Endothelial cell of umbilical vein (primary cell): ENCODE results near the gene PRDM11. TPM values are rescaled to one million over a fixed set of nuclear protein-coding genes. Genes with fewer than 3 reads are reported as not detected.

ENCODE experiments used
- BruUV-seq: library from RNA; stranded (reverse); fragments of 400-500 nt; replicated peaks from 2 replicates; lab custom pipeline; 2021; lab: Mats Ljungman, UMichigan
- CTCF ChIA-PET: fragments of 300-600, 350-600 bp; sonication (Branson Sonifier 250); formaldehyde crosslinking; loops from one replicate; lab custom pipeline; 2021; ENCODE audit warnings: antibody characterized with exemption, inconsistent platforms; lab: Charles Lee
- POLR2A ChIA-PET: fragments of 300-600, 350-600 bp; sonication (Branson Sonifier 250); formaldehyde crosslinking; loops from one replicate; lab custom pipeline; 2021; ENCODE audit warnings: antibody characterized with exemption, inconsistent platforms; lab: Charles Lee
- DNase-seq: peaks from one replicate; pipeline ENCODE4 v3.0.0-alpha.2; 2011; ENCODE audit warnings: low read depth, low spot score
- FAIRE-seq: peaks from 2 replicates; lab custom pipeline; 2011; peaks lifted over from hg19 to GRCh38; lab: Jason Lieb, UNC
- H2AFZ ChIP-seq: 2 replicates; pipeline ENCODE4 v1.6.0; 2012; ENCODE audit warnings: low read depth, low read length, control low read depth, inconsistent platforms
- H3K27ac ChIP-seq: 2 replicates; pipeline ENCODE4 v1.5.1; 2011; ENCODE audit warnings: low read depth, mild to moderate bottlenecking, control low read depth, low read length, moderate library complexity; ENCODE audit not compliant: insufficient read depth
- H3K27me3 ChIP-seq, 2 experiments: 2 replicates each; pipeline versions ENCODE4 v1.6.0 to v1.6.1; 2011; ENCODE audit warnings: low read length in 2 of 2, mixed read lengths in 1 of 2; ENCODE audit not compliant: control insufficient read depth in 2 of 2, insufficient read depth in 2 of 2
- H3K36me3 ChIP-seq, 2 experiments: 2 replicates in 1 of 2; 3 replicates in 1 of 2; pipeline ENCODE4 v1.5.1; 2011; ENCODE audit warnings: low read length in 2 of 2, mild to moderate bottlenecking in 1 of 2, moderate library complexity in 1 of 2; ENCODE audit not compliant: control insufficient read depth in 2 of 2, insufficient read depth in 2 of 2; ENCODE audit errors: extremely low read depth in 1 of 2
- H3K4me1 ChIP-seq: 3 replicates; pipeline ENCODE4 v1.5.1; 2011; ENCODE audit warnings: mild to moderate bottlenecking, low read length; ENCODE audit not compliant: control insufficient read depth, insufficient read depth; ENCODE audit errors: extremely low read depth
- H3K4me2 ChIP-seq: 2 replicates; pipeline ENCODE4 v1.6.1; 2011; ENCODE audit warnings: low read length, control low read depth, mixed read lengths; ENCODE audit not compliant: insufficient read depth
- H3K4me3 ChIP-seq, 3 experiments: fragments of 200-600 bp in 1 of 3; sonication (generic), shearing (Covaris generic) in 1 of 3; replicated peaks in 1 of 3; 2 replicates each; pipeline ENCODE4 v1.5.1; 2011 to 2016; ENCODE audit warnings: control low read depth in 3 of 3, low read length in 3 of 3, mild to moderate bottlenecking in 2 of 3, inconsistent platforms in 1 of 3, low read depth in 1 of 3, moderate library complexity in 1 of 3; ENCODE audit not compliant: insufficient read depth in 1 of 3
- H3K79me2 ChIP-seq: 2 replicates; pipeline ENCODE4 v1.6.0; 2012; ENCODE audit warnings: low read length, inconsistent platforms; ENCODE audit not compliant: control insufficient read depth, insufficient read depth
- H3K9ac ChIP-seq: replicated peaks from 2 replicates; pipeline ENCODE3; 2011; ENCODE audit warnings: low read length, control low read depth; ENCODE audit not compliant: insufficient read depth; ENCODE audit errors: extremely low read depth
- H3K9me1 ChIP-seq: replicated peaks from 3 replicates; pipeline ENCODE4 v1.6.0; 2011; ENCODE audit warnings: mild to moderate bottlenecking, low read length; ENCODE audit not compliant: control insufficient read depth, insufficient read depth; ENCODE audit errors: extremely low read depth
- H3K9me3 ChIP-seq: replicated peaks from 2 replicates; pipeline ENCODE4 v1.5.1; 2012; ENCODE audit warnings: low read length, inconsistent platforms; ENCODE audit not compliant: control insufficient read depth, insufficient read depth
- H4K20me1 ChIP-seq: replicated peaks from 2 replicates; pipeline ENCODE3; 2011; ENCODE audit warnings: mild to moderate bottlenecking, low read length; ENCODE audit not compliant: control insufficient read depth, insufficient read depth; ENCODE audit errors: extremely low read depth
- CTCF ChIP-seq, 2 donors: IDR thresholded peaks; 1 replicate in 1 of 2; 2 replicates in 1 of 2; pipeline ENCODE4 v1.5.1; 2011; ENCODE audit warnings: low read length in 2 of 2, mild to moderate bottlenecking in 2 of 2, moderate library complexity in 2 of 2, control low read depth in 1 of 2, inconsistent platforms in 1 of 2, low read depth in 1 of 2; ENCODE audit not compliant: insufficient read depth in 1 of 2; ENCODE audit errors: extremely low read depth in 1 of 2
- EZH2 ChIP-seq: IDR thresholded peaks from 2 replicates; pipeline ENCODE4 v1.6.1; 2012; ENCODE audit warnings: borderline replicate concordance, low read depth, mild to moderate bottlenecking, moderate library complexity, low read length, inconsistent platforms; ENCODE audit not compliant: severe bottlenecking
- FOS ChIP-seq: IDR thresholded peaks from 2 replicates; pipeline ENCODE4 v1.6.1; 2011; ENCODE audit warnings: mild to moderate bottlenecking, low read length, moderate library complexity, borderline replicate concordance; ENCODE audit not compliant: insufficient read depth
- GATA2 ChIP-seq: IDR thresholded peaks from 2 replicates; pipeline ENCODE4 v1.7.0; 2011; ENCODE audit warnings: low read depth, mild to moderate bottlenecking, moderate library complexity, mixed read lengths, low read length; ENCODE audit not compliant: insufficient read length, insufficient read depth
- JUN ChIP-seq: IDR thresholded peaks from 2 replicates; pipeline ENCODE4 v1.6.1; 2011; ENCODE audit warnings: borderline replicate concordance, low read depth; ENCODE audit not compliant: insufficient read length, insufficient read depth
- MAX ChIP-seq: IDR thresholded peaks from 2 replicates; pipeline ENCODE4 v1.6.1; 2011; ENCODE audit not compliant: insufficient read depth, insufficient read length
- MYC ChIP-seq: IDR thresholded peaks from one replicate; pipeline ENCODE4 v1.6.1; 2011; ENCODE audit warnings: mild to moderate bottlenecking, low read depth, low read length
- POLR2A ChIP-seq: IDR thresholded peaks from 2 replicates; pipeline ENCODE4 v1.6.1; 2012; ENCODE audit warnings: low read depth, mild to moderate bottlenecking, control low read depth, low read length
- POLR2AphosphoS5 ChIP-seq: IDR thresholded peaks from 2 replicates; pipeline ENCODE4 v1.6.1; 2012; ENCODE audit warnings: low read depth, mild to moderate bottlenecking, control low read depth, low read length, moderate library complexity; ENCODE audit not compliant: insufficient read depth
- dilution Hi-C: fragments of 300-500 bp; cut with MboI; formaldehyde crosslinking; loops from one replicate; pipeline ENCODE4 v1.15.0; 2019; ENCODE audit warnings: low sequenced_read_pairs; ENCODE audit not compliant: extremely low pct_ligation_motif_present
- intact Hi-C: fragments of 100-400 bp; cut with micrococcal nuclease; formaldehyde crosslinking; loops from one replicate; pipeline ENCODE4 v1.10.0; 2022
- polyA plus RNA-seq, 4 experiments: library from polyadenylated mRNA; depleted of rRNA in 3 of 4; stranded (reverse) in 3 of 4; unstranded in 1 of 4; fragments of >200 nt; gene quantifications; 2 replicates each; pipeline versions ENCODE4 v1.2.1 to v1.2.3, GENCODE V29; 2011 to 2012; ENCODE audit warnings: missing spikeins in 1 of 4
- total RNA-seq: library from RNA; stranded (reverse); gene quantifications from 2 replicates; pipeline ENCODE4 v1.2.3, GENCODE V29; 2021

The PRDM11 gene
- total and polyA plus RNA-seq, 2 donors (not counting 3 experiments of a cell fraction or from before 2014, with no cell fraction given): 6.9 to 14.1 TPM

- FAIRE-seq (no peak), DNase-seq (no peak)
- H3K27ac ChIP-seq: no peak overlapping the region
- H3K36me3 ChIP-seq: no peaks in the 10 kb centered on the region
- TF ChIP-seq POLR2AphosphoS5 (no peak), EZH2 (no peak), MAX (no peak), FOS (no peak), GATA2 (no peak), CTCF (IDR thresholded peaks at IDR 0.05; ENCODE audit: extremely low read depth in 1 of 2, insufficient read depth in 1 of 2, low read depth in 1 of 2, low read length in 2 of 2) (no peak), JUN (no peak), MYC (no peak), POLR2A (no peak)
- H3K4me2 ChIP-seq: no peak overlapping the region
- dilution Hi-C loops (no loop called here), intact Hi-C loops (loop anchor here (5.0 kb wide), 1 partner anchor 387 kb away; no protein-coding TSS in a partner anchor)
- peaks cover 17% of the 10 kb centered on the region for H3K4me1 ChIP-seq
- H3K4me3 ChIP-seq: no peak overlapping the region
- no peaks in the 10 kb centered on the region for H3K9me1 ChIP-seq
- peaks cover 1% of the 10 kb centered on the region for H3K79me2 ChIP-seq
- H3K9ac ChIP-seq: no peak overlapping the region
- no peaks in the 10 kb centered on the region for H4K20me1 ChIP-seq
- POLR2A ChIA-PET: no interaction called here
- CTCF ChIA-PET: interaction anchor here (1.0 kb wide), 1 partner anchor 9 kb away, joined by 3 read pairs; no protein-coding TSS in a partner anchor
- peaks cover 4 to 8% of the 10 kb centered on the region in 2 experiments for H3K27me3 ChIP-seq
- BruUV-seq: no TSS peak
- H3K9me3 ChIP-seq: no peaks in the 10 kb centered on the region
- no peak overlapping the region for H2AFZ ChIP-seq
Measured at GRCh38 chr11:45149483-45150056, 3.1 kb downstream of the PRDM11 start.
